Measurements from ENCODE around the gene LHFPL6.

LHFPL6 gene

DNA sequence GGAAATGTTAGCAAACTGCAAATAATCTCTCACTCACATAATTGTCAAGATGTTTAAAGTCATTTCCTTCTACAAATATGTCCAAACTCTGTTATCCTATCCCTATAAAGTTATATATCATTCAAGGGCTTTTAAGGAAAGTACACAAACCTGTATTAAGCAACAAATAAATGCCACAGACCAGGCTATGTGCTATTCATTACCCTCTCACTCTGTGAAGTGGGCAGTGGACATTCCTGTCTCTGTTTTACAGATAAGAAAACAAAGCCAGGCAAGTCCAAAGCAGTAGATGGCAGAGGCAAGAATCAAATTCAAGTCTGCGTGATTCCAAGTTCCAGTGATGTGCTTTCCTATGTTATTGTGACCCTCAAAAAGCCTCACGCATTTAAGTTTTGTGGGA lies 140.6 kb downstream of the LHFPL6 start:
- DNase-seq (ENCODE audit: low read depth): no peak

DNA sequence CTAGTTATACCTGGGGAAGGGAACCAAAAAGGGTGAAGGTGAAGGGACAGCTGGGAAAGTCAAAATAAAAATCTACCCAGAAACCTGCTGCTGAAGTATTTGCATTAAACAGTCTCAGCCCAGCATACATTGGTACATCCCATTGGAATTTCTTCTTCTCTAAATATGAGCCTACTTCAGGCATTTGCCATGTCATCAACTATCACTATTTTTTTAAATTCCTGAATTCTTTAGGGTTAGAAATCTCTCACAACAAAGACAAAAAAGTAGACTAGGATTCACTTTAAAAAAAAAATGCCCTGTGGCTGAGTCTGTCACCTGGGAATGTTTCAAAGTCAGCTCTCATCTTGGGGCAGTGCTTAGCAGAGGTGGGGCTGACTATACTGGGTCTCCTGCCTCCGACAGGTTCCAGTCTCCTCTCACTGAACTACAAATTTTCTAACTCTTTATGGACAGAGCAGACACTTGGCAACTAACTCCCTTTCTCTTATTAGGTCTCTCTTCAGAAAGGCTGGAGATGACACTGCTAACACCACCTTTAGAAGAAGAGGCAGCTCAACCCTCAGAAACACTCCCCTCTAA lies 141.2 kb downstream of the LHFPL6 start:
- no peak for DNase-seq (ENCODE audit: low read depth)

DNA sequence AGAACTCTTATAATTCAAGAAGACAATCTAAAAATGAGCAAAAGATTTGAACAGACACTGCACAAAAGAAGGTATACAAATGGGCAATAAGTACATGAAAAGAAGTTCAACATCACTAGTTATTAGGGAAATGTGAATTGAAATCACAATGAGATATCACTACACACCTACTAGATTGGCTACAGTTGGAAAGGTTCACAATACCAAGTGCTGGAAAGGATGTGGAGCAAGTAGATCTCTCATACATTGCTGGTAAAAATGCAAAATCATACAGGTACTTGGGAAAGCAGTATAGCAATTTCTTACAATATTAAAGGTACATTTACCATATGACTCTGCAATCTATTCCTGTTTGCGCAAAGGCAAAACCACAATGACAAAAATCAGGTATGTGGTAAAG lies 145.7 kb downstream of the LHFPL6 start:
- DNase-seq (ENCODE audit: low read depth): no peak

DNA sequence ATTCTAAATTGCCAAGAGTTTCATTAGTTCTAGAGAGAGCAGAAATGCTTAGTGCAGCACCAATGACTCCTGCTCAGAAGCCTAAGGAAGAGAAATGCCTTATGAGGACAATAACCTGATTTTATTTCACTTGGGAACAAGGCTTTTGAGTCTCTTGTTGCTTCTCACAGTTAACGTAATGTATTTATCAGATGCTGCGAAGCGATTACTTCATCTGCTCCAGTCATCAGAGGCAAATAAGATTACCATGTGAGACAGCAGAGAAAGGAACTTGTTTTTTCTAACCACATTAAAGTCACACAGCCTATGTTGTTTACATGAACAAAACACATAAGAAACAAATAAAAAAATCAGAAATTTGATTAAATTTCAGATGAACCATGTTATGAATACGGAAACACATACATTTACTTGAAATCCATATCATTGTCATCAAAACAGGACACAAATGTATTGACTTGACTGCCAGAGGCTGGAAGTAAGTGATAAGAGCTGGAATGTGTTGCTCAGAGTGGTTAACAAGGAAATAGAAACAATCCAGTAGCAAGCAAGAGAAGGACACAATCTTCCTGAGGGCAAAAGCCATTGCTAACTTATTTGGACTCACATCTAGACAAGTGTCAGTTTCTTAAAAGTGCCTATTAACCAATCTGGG lies 147.3 kb downstream of the LHFPL6 start:
- DNase-seq (ENCODE audit: low read depth): no peak

DNA sequence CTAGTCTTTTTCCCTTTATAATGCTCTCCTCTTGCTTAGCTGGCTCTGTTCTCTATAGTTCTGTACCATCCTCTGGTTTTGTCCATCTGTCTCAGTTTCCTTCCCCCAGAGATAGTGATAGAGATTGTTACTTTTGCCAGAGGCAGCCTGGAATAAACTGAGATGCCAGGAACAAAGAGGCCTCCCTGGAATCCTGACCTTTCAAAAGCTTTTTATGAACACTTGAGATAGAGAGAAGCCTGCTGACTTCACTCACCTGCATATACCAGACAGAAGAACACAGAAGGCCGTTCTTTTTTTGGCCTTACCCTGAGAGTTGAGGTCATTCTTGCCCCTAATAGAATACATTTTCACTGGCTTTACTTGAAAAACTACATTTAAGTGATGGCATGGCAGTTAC lies 150.2 kb downstream of the LHFPL6 start:
- no peak for DNase-seq (ENCODE audit: low read depth)

DNA sequence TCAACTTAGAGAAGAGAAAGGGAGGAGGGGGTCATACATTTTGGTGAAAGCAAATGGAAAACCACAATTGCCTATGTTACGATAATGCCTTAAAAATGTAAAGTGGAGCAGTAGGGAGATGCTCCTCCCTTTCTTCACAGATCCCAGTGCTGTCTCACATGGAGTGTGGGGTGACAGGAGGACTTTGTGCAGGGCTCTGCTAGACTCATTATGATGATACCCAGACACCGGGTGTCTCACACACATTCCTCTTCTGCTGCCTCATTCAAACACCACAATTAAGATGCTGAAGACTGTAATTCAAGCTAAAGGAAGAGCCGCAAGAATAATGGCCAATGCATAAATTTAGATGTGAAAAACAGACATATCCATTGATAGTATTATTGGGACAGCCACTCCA lies 150.6 kb downstream of the LHFPL6 start:
- no peak for DNase-seq (ENCODE audit: low read depth)

DNA sequence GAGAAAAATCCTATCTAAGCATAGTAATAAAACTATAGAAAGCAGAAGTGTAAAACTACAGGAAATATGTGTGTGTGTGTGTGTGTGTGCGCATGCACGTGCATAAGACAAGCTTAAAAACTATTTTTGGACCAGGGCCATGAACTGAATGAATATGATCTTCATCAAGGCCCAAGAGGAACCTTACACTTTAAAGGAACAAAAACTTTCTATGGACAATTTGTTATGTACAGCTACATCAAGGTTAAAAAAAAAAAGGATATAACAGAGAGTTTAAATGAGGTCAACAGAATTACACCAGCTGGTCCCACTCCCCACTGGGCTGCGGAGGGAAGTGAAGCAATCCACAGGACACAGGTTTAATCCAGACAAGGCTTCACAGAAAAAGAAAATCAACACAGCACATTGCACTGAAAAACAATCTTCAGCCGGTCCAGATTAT lies 151.1 kb downstream of the LHFPL6 start:
- DNase-seq (ENCODE audit: low read depth): no peak

DNA sequence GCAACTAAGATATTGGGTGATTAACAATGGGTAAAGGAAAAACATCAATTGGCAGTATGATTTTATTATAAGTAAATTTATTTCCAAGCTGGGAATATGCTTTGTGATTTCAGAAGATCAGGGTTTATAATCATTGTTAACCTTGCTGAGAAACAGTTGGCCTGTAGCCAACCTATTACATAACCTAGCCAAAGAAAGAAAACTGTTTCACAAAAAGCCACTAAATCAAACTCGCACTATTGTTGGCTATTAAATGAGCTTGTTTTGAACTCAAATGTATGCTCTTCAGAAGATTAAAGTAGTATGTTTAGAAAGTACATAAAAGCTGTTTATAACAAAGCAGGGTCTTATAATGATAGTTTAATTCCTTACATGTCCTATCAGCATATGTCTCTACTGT lies 151.7 kb downstream of the LHFPL6 start:
- DNase-seq (ENCODE audit: low read depth): no peak

DNA sequence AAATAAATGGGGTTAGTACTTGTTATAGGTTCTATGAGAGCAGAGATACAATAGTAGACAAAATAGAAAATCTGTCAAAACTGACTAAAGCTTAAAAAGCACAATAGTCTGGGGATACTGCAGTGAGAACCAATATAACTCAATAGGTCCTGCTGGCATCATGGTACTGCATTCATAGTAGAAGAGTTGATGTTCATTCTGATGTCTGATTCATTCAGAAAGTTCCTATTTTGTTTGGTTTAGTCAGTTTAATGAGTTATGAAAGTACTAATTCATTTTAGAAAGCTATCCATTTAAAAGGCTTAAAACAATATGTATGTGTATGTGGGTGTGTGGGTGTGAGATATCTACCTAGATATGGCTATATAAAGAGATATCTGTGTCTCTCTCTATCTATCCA lies 152.8 kb downstream of the LHFPL6 start:
- no peak for DNase-seq (ENCODE audit: low read depth)

DNA sequence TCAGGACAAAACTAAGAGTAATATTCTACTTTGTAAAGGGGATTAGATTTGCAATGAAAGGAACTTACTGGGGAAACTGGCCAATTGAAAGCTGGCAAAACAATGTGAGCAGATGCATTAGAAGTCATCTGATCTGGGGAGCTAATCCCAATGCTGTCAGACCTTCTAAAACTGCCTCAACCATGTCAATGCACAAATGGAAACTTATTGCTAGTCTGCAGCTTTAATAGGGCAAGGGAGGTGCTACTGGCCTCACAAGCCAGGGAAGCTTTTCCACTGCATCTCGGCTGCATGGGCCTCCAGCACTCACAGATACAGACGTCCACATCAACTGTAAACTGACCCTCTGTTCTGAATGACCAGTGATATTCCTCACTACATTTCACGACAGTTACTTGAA lies 154.2 kb downstream of the LHFPL6 start:
- no peak for DNase-seq (ENCODE audit: low read depth)

DNA sequence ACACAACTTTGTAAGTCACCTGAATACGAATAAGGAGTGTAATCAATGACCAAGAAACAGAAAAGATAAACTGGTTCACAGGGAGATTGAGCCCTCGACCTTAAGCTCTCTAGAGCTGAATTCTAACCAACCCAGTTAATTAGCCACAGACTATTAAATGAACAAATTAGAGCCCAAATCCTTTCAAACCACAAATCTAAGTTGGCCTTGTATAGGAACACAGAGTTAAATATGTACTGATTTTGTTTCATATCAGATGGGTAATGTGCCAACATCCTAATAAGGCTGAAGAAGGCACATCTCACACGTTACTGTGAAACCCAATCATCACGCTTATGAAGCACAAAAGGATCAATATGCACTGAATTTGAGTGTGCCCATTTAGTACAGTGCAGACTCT lies 156.1 kb downstream of the LHFPL6 start:
- DNase-seq (ENCODE audit: low read depth): no peak

DNA sequence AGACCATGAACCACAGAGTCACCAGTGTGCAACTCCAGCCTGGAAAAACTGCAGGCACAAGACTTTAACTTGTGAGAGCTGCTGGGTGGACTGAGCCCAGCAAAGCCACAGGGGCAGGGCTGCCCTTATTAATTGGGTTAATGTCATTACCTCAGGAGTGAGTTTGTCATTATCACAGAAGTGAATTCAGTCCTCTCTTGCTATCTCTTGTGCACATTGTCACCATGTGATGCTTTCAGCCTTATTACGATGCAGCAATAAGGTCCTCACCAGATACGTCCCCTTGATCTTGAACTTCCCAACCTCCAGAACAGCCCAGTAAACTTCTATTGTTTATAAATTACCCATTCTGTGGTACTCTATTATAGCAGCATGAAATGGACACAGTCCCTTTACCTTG lies 158.1 kb downstream of the LHFPL6 start:
- DNase-seq (ENCODE audit: low read depth): no peak

DNA sequence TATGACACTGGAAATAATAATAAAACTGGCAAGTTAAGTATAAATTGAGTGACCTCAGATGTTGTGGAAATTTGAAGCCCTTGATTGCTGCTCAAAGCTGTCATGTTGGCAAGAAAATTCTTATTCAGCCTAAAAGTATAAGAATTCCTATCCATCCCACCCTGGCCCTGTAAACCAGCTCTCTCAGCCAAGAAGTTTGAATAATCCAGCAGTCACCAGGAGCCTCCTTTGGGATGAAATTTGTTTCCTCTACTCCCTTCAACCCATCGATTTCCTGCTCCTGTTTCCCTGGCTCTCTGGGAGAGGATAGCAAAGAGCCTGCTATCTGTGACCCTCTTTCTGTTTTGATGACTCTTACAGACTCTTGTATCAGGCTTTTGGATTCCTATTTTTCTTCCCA lies 169.3 kb downstream of the LHFPL6 start:
- no peak for DNase-seq (ENCODE audit: low read depth)

DNA sequence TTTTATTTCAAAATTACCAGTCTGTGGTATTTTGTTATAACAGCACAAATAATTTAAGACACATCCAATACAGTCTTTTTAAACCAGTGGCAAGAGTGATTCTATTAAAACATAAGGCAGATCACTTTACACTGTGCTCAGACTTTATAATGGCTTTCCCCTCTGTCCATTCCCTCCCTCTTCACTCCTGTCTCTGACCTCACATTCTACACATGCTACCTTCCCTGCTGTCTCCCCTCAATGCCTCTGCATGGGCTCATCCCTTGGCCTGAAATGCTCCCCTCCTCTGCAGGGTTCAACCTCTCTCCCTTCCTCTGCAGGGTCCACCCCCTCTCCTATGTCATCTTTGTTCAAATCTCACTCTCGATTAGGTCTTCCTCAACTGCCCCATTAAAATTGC lies 170.8 kb downstream of the LHFPL6 start:
- no peak for DNase-seq (ENCODE audit: low read depth)

DNA sequence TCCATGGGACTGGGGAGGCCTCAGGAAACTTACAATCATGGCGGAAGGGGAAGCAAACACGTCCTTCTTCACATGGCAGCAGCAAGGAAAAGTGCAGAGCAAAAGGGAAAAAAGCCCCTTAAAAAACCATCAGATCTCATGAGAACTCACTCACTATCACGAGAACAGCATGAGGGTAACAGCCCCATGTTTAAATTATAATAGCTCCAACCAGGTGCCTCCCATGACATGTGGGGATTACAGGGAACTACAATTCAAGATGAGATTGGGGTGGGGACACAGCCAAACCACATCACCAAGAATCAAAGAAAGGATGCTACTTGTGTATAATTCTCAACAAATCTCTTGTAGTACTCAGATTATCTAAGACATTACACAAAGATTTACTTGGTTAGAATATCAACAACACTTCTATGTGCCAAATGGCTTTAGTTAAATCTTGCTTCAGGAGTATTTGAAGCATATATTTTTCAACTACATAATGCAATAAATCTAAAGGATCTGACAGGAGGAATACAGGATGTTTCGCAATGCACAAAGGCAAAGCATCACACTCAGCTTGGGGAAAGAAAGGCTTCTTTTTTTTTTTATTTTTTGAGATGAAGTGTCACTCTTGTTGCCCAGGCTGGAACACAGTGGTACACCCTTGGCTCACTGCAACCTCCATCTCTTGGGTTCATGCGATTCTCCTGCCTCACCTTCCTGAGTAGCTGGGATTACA lies 180.0 kb downstream of the LHFPL6 start:
- DNase-seq (ENCODE audit: low read depth): no peak

DNA sequence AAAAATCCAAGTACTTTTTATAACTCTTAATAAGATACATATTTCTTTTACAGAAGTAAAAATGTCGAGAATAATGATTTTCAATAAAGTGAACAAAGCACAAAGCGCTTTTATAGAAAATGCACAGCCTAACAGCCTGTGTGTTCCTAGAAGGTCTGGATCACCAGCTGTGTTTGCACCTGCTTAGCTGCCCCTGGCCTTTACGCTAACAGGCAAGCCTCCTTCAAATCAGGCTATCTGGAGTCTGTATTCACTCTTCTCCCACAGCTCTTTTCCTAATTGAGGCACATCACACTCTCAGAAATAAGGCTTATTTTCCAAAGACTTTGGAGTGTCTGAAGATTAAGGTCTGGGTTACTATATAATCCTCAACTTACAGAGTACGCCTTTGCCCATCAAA lies 183.1 kb downstream of the LHFPL6 start:
- DNase-seq (ENCODE audit: low read depth): no peak

DNA sequence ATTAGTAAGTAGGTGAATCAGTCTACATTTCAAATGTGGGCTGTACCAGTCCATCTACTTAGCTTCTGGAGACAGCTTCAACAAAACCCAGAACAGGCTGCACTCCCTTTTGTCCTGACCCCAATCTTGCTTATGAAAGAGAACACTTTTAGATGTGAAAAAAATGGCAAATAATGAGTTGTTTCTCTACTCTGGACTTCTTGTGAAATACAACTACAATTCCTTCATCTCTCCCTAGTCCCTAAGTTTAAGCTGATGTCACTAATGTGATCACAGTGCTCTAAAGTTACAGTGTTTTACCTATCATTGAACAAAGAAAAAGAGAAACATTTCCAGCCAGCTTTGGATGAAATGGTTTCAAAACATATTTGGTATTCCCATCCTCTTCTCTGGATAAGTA lies 183.9 kb downstream of the LHFPL6 start:
- DNase-seq (ENCODE audit: low read depth): no peak

DNA sequence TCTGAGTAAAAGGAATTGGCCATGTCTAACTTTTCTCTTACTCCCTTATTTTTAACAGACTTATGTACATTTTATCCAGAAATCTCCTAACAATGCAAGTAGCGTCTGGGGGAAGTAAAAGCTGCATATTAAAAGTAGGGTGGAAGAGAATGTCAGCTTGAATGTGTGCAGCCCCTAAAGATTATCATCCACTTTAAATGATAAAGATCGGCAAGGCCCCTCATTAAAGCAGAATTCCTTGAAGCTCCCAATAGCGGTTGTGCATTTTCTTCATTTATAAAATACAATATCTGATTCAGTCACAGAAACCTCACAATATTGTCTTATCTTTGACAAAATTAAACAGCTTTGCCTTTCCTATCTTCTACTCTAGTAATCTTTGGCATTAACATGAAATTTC lies 184.6 kb downstream of the LHFPL6 start:
- DNase-seq (ENCODE audit: low read depth): no peak

DNA sequence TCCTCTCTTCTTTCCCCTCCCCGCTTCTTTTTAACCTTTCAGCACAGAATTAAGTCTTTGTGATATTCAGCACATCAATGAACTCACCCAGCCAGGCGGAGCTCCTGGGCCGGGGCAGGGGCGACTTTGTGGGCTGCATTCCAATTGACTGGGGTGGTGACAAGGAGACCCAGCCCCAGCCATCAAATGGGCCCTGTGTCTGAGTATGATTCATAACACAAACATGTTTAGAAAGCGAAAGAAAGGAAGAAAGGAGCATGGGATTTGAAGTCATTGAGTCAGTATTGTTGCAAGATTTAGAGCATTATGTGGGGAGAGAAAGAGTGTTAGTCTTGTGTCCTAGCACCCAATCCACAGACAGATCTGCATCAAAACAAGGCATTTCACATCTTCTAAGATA lies 185.3 kb downstream of the LHFPL6 start:
- DNase-seq (ENCODE audit: low read depth): peak; percentile 21

DNA sequence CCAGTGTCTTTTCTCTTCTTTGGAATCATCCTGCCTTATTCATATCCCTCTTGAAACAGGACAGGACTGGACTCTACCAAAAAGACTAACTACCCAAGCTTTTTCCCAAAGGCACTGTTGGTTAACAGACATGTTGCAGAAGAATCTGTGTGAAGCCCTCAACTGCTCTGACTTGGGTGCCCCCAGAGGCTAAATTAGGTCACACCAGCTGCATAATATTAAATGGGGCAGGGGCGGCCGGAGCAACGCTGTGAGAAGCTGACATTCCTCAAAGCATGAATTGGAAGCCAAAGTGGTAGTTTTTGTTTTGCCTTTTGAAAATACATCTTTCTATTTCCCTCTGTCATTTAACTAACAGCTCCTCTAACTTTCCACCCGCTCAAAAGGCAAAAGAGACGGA lies 185.9 kb downstream of the LHFPL6 start:
- DNase-seq (ENCODE audit: low read depth): no peak

DNA sequence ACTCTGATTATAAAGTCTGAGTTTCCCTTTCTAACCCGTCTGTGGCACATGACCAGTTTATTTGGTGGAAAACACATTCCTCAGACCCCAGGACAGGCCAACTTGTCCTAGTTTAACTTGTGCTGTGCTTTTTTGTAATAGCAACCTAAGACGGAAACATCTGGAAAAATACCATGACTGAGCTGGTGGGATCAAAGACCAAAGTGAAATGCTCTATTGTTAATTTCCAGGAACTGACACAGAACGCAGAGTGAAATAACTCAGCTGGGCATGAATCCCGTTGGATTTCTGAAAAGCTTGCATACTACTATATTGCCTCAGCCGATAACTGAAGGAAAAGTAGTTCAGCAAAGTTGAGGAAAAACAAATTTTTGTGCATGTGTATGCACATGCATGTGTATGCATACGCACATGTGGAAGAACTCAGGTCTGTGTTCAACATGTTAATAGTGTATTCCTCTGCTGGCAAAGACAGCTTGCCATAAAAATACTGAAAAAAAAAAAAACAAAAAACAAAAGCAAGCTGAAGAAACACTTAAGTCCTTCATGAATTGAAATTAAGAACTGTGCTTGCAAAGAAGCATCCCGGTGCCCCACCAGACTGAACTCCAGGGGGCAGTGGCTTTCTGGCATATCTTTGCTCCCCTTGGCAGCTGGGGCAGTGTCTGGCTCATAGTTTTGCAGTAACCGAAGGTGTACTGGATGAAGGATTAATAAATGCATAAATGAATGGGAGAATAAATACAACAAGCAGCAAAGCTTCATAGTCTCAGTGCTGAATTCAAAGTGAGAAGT lies 187.8 kb downstream of the LHFPL6 start:
- no peak for DNase-seq (ENCODE audit: low read depth)

DNA sequence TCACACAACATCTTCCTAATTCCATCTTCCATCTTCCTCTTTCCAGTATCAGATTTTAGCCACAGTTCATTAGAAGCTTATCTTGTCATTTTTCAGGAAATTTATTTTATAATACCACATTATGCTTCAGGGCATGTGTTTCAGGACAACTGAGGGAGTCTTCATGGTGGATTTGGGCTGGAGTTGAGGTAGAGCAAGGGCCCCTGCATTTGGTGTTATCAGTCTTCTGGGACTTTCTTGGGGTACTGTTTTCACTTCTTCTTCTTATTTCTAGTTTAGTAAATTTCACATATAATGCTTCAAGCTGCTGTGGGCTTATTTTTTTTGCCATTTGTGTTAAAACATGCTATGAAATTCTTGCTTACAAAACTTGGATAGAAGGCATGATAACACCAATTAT lies 188.7 kb downstream of the LHFPL6 start:
- DNase-seq (ENCODE audit: low read depth): no peak

DNA sequence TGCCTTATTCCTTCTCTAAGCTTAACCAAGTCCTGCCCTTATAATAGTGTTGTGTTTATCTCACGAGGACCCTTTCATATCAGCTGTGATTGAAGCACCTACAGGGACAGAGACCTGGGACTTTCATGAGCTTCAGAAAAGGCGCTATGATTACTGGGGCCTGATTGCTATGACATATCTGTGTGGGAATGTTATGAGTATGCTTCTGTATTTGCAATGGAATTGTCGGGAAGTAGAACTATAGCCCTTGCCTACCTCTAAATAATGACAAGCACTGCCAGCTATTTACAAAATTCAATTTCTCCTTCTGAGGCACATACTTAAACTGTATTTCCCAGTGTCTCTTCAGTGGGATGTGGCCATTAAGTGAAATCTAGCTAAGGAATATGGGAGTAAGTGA lies 191.5 kb downstream of the LHFPL6 start:
- DNase-seq (ENCODE audit: low read depth): no peak
